Left kidney (tissue), 2 donors: ENCODE data around the gene DEXI. TPM values are rescaled to one million over a fixed set of nuclear protein-coding genes. Genes with fewer than 3 reads are reported as not detected.
"Not testable (repeated sequence)": the region's sequence is repeated elsewhere in the genome, so short reads cannot be mapped to it uniquely, and the experiment has no call there.

ENCODE experiments used
- DNase-seq: peaks from one replicate; pipeline ENCODE4 v3.0.0-alpha.2; 2013
- polyA plus RNA-seq: library from polyadenylated mRNA; unstranded; fragments of 120-200 nt; gene quantifications from one replicate; pipeline ENCODE4 v1.2.1, GENCODE V29; 2013; ENCODE audit not compliant: insufficient read length

Gene DEXI
- polyA plus RNA-seq, 1 donor = 42.6 TPM

DNA sequence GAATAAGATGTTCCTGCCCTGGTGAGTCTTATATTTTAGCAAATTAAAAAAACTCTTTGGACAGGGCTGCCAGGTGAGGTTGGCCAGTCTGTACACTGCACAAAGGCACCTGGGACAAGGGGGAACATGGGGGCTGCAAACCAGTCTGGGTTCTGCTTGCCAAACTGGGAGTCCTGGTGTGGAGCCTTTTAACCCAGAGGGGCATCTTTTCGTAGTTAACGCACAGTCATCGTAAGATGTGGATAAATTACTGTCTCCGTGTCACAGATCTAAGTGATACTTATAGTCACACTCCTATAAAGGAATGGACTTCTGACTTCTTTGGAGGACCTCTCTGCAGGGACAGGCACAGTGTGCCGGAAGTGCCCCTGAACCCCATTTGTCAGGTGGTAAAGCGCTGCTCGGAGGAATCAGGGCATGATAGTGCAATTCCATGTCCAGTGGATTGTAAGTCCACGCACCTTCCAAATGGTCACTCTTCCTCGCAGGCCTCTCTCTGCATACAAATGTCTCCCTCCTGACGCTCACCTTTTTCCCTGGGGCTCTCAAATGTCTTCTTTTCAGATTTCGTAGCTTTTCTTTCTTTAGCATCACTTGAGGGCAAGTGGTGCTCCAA, 14.7 kb downstream of the DEXI start:
- no peak for DNase-seq

DNA sequence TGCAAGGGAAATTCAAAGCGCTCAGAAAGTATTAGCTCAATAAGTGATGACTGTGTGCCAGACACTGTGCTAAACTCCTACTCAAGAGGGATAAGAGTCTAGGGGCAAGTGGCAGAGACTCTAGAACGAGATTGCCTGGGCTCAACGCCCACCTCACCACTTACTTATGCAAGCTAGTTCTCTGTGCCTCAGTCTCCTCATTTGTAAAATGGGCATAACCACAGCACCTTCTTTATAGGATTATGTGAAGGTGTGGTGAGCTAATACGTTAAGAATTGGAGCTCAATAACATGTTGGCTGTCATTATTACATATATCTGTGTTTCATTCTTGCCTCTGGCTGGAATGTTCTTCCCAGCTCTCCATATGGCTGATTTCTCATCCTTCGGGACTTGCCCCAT, 15.4 kb downstream of the DEXI start:
- no peak for DNase-seq

DNA sequence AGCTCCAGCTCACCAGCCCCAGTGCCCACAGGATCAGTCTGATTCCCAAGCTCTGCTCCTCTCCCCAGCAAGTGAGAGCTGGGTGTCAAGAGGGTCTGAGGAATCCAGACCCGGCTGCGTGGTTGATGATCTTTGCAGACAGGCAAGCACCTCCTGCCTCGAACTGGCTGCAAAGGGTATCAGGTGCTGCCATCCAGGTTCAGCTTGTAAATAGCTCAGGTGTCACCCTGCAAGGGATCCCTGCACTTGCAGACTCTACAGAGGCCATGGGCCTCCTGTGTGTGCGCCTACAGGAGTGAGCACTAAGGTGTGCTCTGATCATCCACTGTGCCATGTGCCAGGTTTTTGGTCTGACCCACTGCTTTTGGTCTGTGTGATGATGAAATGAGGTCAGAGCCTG, 16.2 kb downstream of the DEXI start:
- DNase-seq = no peak

DNA sequence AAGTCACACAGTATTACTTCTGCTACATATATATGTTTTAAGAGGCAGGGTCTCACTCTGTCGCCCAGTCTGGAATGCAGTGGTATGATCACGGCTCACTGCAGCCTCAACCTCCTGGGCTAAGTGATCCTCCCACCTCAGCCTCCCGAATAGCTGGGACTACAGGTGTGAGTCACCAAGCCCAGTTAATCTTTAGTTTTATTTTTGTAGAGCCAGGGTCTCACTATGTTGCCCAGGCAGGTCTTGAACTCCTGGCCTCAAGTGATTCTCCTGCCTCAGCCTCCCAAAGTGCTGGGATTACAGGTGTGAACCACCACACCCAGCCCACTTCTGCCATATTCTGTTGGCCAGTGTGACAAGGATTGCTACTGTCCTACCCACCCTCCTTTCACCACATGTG, 17.0 kb downstream of the DEXI start:
- not testable (repeated sequence) for DNase-seq

DNA sequence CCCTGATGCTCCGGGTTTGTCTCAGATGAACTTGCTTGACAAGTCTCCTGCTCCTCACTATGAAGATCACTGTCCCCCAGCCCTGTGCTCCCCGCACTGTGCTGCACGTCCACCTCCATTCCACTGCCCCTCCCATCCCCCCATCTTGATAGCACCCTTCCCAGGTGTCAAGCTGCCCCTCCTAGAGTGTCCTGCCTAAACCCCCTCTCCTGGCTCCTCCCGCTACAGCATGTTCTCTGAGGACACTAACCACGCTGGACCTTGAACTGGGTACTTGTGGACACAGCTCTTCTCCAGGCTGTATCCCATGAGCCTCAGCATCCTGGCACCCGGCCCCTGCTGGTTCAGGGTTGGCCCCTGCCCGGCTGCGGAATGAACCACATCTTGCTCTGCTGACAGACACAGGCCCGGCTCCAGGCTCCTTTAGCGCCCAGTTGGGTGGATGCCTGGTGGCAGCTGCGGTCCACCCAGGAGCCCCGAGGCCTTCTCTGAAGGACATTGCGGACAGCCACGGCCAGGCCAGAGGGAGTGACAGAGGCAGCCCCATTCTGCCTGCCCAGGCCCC, 18.5 kb downstream of the DEXI start:
- no peak for DNase-seq

DNA sequence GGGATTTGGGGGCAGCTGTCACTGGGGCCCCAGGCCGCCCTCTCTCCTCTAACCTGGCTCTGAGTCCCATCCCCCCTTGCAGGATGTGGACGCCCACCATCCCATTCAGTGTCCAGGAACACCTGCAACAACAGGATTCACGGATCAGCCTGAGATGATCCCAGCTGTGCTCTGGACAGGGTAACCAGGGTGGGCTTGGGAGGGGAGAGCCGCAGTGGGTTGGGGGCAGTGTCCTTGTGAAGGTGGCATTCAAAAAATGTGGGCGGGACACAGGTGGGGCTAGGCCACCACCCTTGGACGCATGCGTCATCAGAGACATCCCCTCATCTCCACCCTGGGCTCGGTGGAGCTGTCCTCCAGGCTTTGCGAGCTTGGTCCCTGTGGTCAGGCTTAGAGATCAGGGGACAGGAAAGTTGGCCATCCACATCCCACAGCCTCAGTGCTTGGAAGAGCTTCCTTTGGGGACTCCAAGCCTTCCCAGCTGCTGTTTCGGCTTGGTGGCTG, 19.1 kb downstream of the DEXI start:
- no peak for DNase-seq

DNA sequence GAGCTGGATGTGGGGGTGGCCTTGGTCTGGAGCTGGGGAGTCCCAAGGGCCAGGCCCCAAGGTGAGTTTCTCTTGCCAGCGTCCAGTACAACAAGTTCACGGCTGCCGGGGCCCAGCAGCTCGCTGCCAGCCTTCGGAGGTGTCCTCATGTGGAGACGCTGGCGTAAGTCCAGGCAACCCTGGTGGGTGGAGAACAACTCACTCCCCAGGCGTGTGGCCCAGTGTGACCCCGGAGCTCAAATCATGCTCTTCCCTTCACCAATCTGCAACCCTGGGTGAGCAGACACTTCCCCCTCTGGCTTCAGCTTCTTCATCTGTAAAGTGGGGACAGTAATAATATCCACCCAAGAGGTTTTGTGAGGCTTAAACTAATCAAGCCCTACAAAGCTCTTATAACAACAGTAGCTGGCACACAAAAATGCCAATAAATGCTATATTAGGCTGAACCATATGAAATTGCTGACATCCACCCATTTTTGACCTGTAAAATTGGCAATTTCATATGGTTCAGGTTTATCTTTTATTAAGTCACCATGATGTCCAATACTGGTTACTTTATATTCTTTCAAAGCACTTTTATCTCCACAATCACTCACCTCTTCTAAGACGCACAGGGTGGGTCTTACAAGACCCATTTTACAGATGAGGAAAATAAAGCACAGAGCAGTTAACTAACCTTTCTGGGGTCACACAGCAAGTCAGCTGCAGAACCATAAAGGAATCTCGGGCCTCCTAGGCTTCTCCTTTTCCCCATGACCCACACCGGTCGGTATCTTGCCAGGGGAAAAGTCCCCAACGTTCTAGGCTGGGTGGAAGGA, 19.7 kb downstream of the DEXI start:
- DNase-seq = no peak

DNA sequence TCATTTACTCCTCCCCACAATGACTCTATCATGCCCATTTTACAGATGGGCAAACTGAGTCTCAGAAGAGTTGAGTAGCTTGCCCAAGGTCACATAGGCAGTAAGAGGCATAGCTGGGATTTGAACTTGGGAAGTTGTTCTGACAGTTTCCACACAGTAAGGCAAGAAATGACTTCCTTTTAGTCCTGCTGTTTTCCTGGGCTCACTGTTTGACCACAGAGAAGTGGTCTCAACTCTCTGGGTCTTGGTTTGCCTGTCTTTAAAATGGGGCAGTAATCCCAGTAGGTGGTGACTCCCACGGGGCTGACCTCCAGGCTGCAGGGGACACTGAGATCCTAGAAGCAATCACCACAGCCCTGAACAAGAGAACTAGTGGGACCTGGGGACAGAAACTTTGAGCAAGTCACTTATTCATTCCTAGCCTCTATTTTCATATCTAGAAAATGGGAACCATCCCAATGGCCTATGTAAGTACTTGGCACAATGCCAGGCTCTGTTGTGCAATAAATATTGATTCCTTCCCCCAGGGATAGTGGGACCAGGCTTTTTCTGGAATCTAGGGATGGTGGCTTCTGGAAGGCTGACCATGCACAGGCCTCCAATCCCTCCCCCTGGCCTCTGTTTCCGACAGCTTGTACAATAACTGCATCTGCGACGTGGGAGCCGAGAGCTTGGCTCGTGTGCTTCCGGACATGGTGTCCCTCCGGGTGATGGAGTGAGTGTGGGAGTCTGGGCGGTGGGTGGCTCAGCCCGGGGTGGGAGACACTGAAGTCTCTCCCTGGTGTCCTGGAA, 20.5 kb downstream of the DEXI start:
- no peak for DNase-seq

DNA sequence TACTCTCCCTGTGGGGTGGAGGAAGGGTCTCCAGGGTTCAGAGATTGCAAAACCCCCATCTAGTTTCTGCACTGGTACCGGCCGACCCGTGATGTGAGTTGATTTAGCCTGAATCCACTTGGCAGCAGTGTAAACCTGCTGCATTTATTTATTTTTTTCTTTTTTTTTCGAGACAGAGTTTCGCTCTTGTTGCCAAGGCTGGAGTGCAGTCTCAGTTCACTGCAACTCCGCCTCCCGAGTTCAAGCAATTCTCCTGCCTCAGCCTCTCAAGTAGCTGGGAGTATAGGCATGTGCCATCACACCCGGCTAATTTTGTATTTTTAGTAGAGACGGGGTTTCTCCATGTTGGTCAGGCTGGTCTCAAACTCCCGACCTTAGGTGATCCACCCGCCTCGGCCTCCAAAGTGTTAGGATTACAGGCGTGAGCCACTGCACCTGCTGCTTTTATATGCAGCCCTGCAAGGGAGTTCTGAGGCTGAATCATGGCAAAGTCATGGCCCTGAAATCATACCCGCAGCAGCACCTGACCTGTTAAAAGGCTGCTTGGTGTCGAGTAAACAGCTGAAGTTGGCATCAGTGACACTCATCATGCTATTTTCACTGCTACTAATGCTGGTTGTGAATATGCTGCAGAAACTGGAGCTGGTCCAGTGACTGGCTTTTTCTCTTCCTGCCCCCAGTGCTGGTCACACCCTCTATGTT, 21.4 kb downstream of the DEXI start:
- DNase-seq = no peak

DNA sequence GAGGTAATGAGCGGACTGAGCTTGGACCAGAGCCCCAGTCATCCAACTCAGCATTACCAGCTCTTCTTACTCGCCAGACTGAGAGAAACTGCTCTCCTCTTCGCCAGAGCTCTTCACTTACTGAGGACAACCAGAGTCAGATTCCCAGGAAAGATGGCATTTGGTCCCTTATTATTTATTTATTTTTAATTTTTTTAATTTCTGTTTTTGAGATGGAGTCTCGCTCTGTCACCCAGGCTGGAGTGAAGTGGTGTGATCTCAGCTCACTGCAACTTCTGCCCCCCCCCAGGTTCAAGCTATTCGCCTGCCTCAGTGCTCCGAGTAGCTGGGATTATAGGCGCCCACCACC, 23.3 kb downstream of the DEXI start:
- no peak for DNase-seq

DNA sequence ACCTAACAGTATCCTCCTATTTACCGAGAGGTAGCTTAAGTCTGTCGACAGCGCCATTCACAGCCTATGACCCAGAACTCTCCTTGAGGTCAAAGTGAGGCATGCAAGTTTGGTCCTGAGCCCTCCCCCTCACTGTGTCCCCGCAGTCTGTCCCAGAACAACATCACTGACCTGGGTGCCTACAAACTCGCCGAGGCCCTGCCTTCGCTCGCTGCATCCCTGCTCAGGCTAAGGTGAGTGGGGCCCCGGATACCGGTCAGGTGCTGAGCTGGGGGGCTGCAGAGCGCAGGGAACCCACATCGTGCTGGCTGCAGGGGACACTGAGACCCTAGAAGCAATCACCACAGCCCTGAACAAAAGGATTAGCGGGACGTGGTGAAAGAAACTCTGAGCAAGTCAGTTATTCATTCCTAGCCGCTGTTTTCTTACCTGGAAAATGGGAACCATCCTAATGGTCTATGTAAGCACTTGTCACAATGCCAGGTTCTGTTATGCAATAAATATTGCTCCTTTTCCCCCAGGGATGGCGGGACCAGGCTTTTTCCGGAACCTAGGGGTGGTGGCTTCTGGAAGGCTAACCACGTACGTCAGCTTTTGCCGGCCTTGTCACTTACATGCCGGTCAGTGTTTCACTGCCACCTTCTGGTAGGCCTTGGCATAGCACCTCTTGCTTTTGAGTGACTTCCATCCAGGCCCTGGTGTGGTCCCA, 23.8 kb downstream of the DEXI start:
- peak; percentile 93 for DNase-seq

DNA sequence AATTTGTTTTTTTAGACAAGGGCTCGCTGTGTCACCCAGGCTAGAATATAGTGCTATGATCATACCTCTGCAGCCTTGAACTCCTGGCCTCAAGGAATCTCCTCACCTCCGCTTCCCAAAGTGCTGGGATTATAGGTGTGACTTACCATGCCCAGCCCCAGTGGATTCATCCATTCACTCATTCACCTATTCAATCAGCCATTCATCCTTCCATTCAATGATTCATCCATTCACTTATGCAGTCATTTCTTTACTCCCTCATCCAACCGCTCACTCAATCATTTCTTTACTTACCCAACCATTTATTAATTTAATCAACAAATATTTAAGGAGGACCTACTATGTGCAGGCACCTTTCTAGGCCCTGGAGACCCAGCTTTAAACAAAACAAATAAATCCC, 25.7 kb downstream of the DEXI start:
- no peak for DNase-seq

DNA sequence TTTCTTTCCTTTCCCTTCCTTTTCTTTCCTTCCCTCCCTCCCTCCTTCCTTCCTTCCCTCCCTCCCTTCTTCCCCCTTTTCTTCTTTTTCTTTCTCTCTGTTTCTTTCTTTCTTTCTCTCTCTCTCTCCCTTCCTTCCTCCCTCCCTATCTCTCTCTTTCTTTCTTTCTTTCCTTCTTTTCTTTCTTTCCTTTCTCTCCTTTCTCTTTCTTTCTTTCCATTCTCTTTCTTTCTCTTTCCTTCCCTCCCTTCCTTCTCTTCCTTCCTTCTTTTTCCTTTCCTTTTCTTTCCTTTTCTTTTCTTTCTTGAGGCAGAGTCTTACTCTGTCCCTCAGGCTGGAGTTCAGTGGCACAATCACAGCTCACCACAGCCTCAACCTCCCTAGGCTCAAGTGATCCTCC, 31.0 kb downstream of the DEXI start:
- DNase-seq = no peak

DNA sequence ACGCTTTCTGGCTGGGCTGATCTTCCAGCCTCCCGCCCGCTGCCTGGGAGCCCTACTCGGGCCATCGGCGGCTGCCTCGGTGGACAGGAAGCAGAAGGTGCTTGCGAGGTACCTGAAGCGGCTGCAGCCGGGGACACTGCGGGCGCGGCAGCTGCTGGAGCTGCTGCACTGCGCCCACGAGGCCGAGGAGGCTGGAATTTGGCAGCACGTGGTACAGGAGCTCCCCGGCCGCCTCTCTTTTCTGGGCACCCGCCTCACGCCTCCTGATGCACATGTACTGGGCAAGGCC, 34.6 kb downstream of the DEXI start:
- DNase-seq = no peak

DNA sequence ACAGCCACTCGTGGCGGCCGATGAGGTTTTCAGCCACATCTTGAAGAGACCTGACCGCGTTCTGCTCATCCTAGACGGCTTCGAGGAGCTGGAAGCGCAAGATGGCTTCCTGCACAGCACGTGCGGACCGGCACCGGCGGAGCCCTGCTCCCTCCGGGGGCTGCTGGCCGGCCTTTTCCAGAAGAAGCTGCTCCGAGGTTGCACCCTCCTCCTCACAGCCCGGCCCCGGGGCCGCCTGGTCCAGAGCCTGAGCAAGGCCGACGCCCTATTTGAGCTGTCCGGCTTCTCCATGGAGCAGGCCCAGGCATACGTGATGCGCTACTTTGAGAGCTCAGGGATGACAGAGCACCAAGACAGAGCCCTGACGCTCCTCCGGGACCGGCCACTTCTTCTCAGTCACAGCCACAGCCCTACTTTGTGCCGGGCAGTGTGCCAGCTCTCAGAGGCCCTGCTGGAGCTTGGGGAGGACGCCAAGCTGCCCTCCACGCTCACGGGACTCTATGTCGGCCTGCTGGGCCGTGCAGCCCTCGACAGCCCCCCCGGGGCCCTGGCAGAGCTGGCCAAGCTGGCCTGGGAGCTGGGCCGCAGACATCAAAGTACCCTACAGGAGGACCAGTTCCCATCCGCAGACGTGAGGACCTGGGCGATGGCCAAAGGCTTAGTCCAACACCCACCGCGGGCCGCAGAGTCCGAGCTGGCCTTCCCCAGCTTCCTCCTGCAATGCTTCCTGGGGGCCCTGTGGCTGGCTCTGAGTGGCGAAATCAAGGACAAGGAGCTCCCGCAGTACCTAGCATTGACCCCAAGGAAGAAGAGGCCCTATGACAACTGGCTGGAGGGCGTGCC, 35.1 kb downstream of the DEXI start:
- no peak for DNase-seq

DNA sequence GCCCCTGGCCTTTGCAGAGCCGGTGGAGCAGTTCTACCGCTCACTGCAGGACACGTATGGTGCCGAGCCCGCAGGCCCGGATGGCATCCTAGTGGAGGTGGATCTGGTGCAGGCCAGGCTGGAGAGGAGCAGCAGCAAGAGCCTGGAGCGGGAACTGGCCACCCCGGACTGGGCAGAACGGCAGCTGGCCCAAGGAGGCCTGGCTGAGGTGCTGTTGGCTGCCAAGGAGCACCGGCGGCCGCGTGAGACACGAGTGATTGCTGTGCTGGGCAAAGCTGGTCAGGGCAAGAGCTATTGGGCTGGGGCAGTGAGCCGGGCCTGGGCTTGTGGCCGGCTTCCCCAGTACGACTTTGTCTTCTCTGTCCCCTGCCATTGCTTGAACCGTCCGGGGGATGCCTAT, 35.8 kb downstream of the DEXI start:
- no peak for DNase-seq

DNA sequence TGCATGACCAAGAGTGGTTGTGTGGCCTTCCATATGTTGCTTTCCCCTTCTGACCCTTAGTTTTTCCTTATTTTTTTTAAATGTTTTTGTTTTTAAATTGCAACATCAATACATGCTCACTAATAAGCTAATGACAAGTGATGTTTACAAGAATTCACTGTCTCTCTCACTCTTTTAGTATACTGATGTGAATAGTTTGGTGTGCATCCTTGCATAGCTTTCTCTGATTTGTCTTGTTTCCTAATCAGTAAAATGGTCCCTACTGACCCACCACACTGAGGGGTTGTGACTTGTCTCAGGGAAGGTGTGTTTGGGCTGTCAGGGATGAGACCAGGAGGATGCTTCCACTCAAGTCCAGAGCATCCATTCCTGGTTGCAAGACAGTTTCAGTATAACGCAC, 39.3 kb downstream of the DEXI start:
- DNase-seq = no peak

DNA sequence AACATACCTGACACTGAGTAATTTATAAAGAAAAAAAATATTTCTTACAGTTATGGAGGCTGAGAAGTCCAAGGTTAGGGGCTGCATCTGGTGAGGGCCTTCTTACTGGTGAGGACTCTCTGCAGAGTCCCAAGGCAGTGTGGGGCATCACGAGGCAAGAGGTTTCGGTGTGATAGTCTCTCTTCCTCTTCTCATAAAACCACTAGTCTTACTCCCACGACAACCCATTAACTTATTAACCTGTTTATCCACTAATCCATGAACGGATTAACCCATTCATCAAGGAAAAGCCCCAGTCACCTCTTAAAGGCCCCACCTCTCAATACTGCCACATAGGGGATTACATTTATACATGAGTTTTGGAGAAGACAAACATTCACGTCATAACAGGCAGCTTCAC, 45.1 kb downstream of the DEXI start:
- DNase-seq = no peak

DNA sequence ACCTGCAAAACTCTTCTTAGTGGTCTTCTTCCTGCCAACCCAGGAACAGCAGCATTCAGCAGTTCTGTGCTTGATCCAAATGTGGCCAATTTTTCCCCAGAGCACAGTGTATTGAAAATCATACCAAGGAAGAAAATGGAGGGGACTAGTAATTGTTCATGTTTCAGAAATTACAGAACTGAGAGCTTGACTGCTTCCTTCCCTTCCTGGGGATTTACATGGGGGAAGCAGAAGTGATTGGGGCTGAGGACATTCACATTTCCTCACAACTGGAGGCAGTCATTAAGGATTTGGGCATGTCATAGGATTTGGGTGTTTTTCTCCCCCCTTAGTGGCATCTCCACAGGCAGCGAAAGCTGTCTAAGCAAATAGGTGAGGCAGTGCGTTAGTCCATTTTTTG, 45.5 kb downstream of the DEXI start:
- DNase-seq = no peak

DNA sequence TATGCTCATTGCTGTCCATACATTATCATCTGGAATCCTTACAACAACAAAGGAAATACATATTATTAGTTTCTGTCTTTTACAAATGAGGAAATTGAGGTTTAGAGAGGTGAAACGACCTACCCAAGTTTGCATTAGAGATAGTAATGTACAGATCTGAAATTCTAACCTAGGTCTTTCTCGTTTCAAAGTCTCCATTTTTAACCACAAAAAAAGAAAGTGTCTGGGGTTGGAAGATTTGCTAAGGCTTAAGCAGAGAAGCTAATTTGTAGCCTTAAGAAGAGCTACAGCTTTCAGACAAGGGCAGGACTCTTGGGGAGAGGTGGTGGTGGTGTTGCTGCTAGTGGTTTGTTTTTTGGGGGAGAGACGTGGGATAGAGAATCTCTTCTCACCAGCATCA, 46.1 kb downstream of the DEXI start:
- DNase-seq = no peak
